Measurements from ENCODE around the gene COL3A1. TPM values are rescaled to one million over a fixed set of nuclear protein-coding genes. Genes with fewer than 3 reads are reported as not detected.

Gene COL3A1
- total and polyA plus RNA-seq, 2 of the 13 experiments (the other 11 are each of a cell fraction or from before 2014, with no cell fraction given) = 0.04 TPM; not detected in 1

DNA sequence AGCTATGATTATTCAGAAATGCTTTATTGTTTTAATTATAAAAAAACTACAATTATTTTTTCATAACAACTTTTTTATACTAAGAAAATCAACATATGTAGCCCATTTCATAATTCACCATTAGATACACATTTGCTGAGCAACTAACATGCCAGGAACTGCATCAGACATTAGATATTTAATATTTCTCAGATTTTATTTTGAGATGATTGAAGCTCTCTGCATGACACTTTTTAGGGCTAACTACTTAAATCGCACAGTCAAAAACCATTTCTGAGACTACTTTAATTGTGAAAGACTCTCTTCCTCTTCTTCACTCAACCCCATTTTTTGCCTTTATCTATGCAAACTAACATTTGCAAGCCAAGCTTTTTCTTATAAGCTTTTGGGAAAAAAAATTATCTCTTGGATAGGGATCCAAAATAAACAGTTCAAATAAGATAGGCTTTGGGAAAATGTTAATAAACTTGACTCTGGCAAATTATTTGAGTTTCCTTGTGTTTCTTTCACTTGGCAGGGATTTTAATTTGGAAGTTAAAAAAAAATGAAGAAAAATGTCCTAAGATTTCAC lies 9.1 kb upstream of the COL3A1 start:
- BruUV-seq (replicated peaks) = no TSS peak
- no peak overlapping the region for H2AFZ ChIP-seq (ENCODE audit: low read length)
- H3K4me3 ChIP-seq (replicated peaks in 1 of 3; ENCODE audit: insufficient read depth in 1 of 3, low read depth in 2 of 3, low read length in 3 of 3) = no peak overlapping the region
- H3K79me2 ChIP-seq (ENCODE audit: insufficient read depth, low read length) = no peaks in the 10 kb centered on the region
- WGBS (ENCODE audit: low lambda C conversion rate) = 80% methylated on average over 1 of the region's 1 CpG
- DNase-seq (ENCODE audit: low spot score) (no peak), ATAC-seq (no peak), FAIRE-seq (no peak)
- H3K27ac ChIP-seq (ENCODE audit: extremely low read length, insufficient read depth, low read length) = no peak overlapping the region
- TF ChIP-seq ZMAT5 (CRISPR knock-in tag; IDR thresholded peaks at IDR 0.05; ENCODE audit: borderline replicate concordance, low read depth) (no peak), NKX3-1 (CRISPR knock-in tag; IDR thresholded peaks at IDR 0.05) (no peak)
- no peaks in the 10 kb centered on the region for H3K9me3 ChIP-seq (ENCODE audit: low read length)
- no peaks in the 10 kb centered on the region for H4K20me1 ChIP-seq (ENCODE audit: insufficient read depth, low read length)
- H3K4me2 ChIP-seq (ENCODE audit: low read depth, low read length) = no peak overlapping the region
- ChIA-PET CTCF (ENCODE audit: low intra/inter-chr PET ratio, low total read pairs) (no interaction called here), POLR2A (no interaction called here)
- no peak overlapping the region for H3K9ac ChIP-seq (ENCODE audit: insufficient read depth, low read depth, low read length)
- intact Hi-C loops (cut with micrococcal nuclease; ENCODE audit: unreplicated experiment) = no loop called here
- in situ Hi-C loops (cut with HindIII; ENCODE audit: extremely low pct_ligation_motif_present, low pct_unique_long_range_greater_than_20kb) = no loop called here
- H3K36me3 ChIP-seq (replicated peaks in 1 of 2; ENCODE audit: control insufficient read depth in 1 of 2, insufficient read depth in 2 of 2, low read length in 2 of 2) = no peaks in the 10 kb centered on the region
- no peaks in the 10 kb centered on the region for H3K4me1 ChIP-seq (ENCODE audit: insufficient read depth, low read length)
- no peaks in the 10 kb centered on the region for H3K27me3 ChIP-seq (ENCODE audit: control insufficient read depth in 1 of 2, insufficient read depth in 2 of 2, low read length in 2 of 2)

DNA sequence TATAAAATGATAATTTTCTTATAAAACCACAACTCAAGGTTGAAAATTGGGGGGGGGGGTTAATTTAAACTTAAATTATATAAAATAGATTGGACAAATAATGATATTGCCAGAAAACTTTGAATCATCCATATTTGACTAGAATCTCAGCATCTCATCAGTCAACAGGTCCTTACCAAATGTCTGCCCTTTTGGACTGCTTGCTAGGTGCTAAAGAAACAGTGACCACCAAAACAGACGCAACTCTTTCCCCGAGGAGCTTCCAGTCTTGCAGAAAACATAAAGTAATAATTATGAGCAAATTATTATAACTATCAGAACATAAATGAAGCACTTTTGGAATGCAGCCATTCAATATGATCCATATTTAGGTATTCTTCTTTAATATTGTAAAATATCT lies 8.6 kb upstream of the COL3A1 start:
- no peaks in the 10 kb centered on the region for H3K9me3 ChIP-seq (ENCODE audit: low read length)
- H3K4me3 ChIP-seq (replicated peaks in 1 of 3; ENCODE audit: insufficient read depth in 1 of 3, low read depth in 2 of 3, low read length in 3 of 3) = no peak overlapping the region
- TF ChIP-seq, protein P1, sequence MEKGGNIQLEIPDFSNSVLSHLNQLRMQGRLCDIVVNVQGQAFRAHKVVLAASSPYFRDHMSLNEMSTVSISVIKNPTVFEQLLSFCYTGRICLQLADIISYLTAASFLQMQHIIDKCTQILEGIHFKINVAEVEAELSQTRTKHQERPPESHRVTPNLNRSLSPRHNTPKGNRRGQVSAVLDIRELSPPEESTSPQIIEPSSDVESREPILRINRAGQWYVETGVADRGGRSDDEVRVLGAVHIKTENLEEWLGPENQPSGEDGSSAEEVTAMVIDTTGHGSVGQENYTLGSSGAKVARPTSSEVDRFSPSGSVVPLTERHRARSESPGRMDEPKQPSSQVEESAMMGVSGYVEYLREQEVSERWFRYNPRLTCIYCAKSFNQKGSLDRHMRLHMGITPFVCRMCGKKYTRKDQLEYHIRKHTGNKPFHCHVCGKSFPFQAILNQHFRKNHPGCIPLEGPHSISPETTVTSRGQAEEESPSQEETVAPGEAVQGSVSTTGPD (CRISPR knock-in tag; IDR thresholded peaks at IDR 0.05) = no peak
- TF ChIP-seq KMT2B (CRISPR knock-in tag; IDR thresholded peaks at IDR 0.05) = no peak
- no peak for TF ChIP-seq WIZ (CRISPR knock-in tag; IDR thresholded peaks at IDR 0.05)
- TF ChIP-seq ZNF598 (CRISPR knock-in tag; IDR thresholded peaks at IDR 0.05; ENCODE audit: borderline replicate concordance) = no peak
- TF ChIP-seq HMG20A (CRISPR knock-in tag; IDR thresholded peaks at IDR 0.05; ENCODE audit: borderline replicate concordance) = no peak
- TF ChIP-seq PHF8 (CRISPR knock-in tag; IDR thresholded peaks at IDR 0.05) = no peak
- no peak for TF ChIP-seq ZFP82 (CRISPR knock-in tag; IDR thresholded peaks at IDR 0.05; ENCODE audit: borderline replicate concordance)
- no peak for TF ChIP-seq SRSF4 (IDR thresholded peaks at IDR 0.05; ENCODE audit: low read depth, low read length, poor library complexity, severe bottlenecking)
- no peak for TF ChIP-seq NCOR1 (IDR thresholded peaks at IDR 0.05; ENCODE audit: borderline replicate concordance, low read length)
- TF ChIP-seq POGK (CRISPR knock-in tag; conservative IDR thresholded peaks at IDR 0.05) = no peak
- no peak for TF ChIP-seq GTF3A (CRISPR knock-in tag; conservative IDR thresholded peaks at IDR 0.05)
- TF ChIP-seq HNRNPUL1 (IDR thresholded peaks at IDR 0.05; ENCODE audit: low read depth, low read length) = no peak
- H3K27ac ChIP-seq (ENCODE audit: extremely low read length, insufficient read depth, low read length) = no peak overlapping the region
- FAIRE-seq (no peak), DNase-seq (ENCODE audit: low spot score) (no peak), ATAC-seq (no peak)
- no peak overlapping the region for H3K9ac ChIP-seq (ENCODE audit: insufficient read depth, low read depth, low read length)
- intact Hi-C loops (cut with micrococcal nuclease; ENCODE audit: unreplicated experiment) (no loop called here), in situ Hi-C loops (cut with HindIII; ENCODE audit: extremely low pct_ligation_motif_present, low pct_unique_long_range_greater_than_20kb) (no loop called here)
- BruUV-seq (replicated peaks) = no TSS peak
- H3K36me3 ChIP-seq (replicated peaks in 1 of 2; ENCODE audit: control insufficient read depth in 1 of 2, insufficient read depth in 2 of 2, low read length in 2 of 2) = no peaks in the 10 kb centered on the region
- WGBS (ENCODE audit: low lambda C conversion rate) = 0% methylated on average over 2 of the region's 2 CpGs
- no peaks in the 10 kb centered on the region for H3K27me3 ChIP-seq (ENCODE audit: control insufficient read depth in 1 of 2, insufficient read depth in 2 of 2, low read length in 2 of 2)
- H2AFZ ChIP-seq (ENCODE audit: low read length) = no peak overlapping the region
- H3K4me1 ChIP-seq (ENCODE audit: insufficient read depth, low read length) = no peaks in the 10 kb centered on the region
- ChIA-PET POLR2A (no interaction called here), CTCF (ENCODE audit: low intra/inter-chr PET ratio, low total read pairs) (no interaction called here)
- no peaks in the 10 kb centered on the region for H3K79me2 ChIP-seq (ENCODE audit: insufficient read depth, low read length)
- no peaks in the 10 kb centered on the region for H4K20me1 ChIP-seq (ENCODE audit: insufficient read depth, low read length)
- no peak overlapping the region for H3K4me2 ChIP-seq (ENCODE audit: low read depth, low read length)
